Measurements from ENCODE around the gene SYT9. TPM values are rescaled to one million over a fixed set of nuclear protein-coding genes. Genes with fewer than 3 reads are reported as not detected.
A peak's percentile ranks its signal among the peaks of the same experiment; 100 is the strongest.

SYT9 gene
- polyA plus RNA-seq (1.9 and 2.3 TPM in 2 replicates), polyA minus RNA-seq (6.3 and 7.3 TPM in 2 replicates)

DNA sequence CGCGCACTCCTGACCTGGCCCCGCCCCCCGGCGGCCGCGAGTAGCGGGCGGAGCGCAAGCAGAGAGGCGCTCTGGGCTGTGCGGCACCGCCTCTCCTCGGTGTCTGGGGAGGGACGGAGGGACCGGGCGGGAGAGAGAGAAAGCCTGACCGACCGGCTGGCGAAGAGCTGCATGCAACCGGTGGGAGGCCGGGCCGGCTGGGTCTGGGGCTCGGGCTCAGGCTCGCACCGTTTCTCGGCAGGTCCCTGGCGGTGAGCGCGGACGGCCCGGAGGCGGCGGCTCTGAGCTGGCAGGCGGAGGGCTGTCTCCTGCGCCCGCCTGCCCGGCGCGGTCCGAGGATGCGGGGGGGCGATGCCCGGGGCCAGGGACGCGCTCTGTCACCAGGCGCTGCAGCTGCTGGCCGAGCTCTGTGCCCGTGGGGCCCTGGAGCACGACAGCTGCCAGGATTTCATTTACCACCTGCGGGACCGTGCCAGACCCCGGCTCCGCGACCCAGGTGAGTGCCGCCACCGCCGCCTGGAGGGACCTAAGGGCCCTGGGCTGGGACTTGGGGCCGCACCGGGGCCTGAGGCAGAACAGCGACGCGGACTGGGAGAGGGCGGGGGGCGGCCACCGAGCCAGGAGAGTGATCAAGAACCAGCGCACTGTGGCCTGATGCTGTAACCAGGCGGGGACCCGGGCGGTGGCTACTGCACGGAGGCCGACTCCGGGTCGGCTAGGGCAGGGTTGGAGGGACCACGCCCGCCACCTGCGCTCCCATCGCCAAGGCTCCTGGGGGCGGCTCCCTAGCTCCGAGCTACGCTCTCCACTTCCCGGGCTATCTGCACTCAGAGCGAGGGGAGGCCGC, at the start of gene SYT9:
Gene SYT9, plus strand, starts transcription at position 69 of the 847 bp plus-strand sequence. Its CDS starts 283 bp downstream, at position 352.
- H3K9ac ChIP-seq (ENCODE audit: low read length) = peak within 1 kb of the TSS; percentile 63
- peaks cover 33% of the 10 kb centered on the region for H3K27me3 ChIP-seq (ENCODE audit: insufficient read depth, low read depth, low read length)

DNA sequence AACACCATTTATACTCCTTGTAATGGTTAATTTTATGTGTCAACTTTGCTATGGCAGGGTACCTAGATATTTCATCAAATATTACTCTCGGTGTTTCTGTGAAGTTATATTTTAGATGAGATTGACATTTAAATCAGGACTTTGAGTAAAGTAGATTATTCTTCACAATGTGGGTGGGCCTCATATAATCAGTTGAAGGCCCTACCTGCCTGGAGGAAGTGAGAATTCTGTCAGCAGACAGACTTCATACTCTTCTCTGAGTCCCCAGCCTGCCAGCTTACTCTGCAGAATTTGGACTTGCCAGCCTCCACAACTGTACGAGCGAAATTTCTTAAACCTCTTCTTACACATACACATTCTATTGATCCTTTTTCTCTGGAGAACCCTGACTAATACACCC, 49.3 kb upstream of the SYT9 start:
- H3F3A ChIP-seq (ENCODE audit: insufficient read depth, low read length, poor library complexity, severe bottlenecking) = no peaks in the 10 kb centered on the region
- no peaks in the 10 kb centered on the region for H3K27me3 ChIP-seq (ENCODE audit: insufficient read depth, low read depth, low read length)
- no peak overlapping the region for H3K4me2 ChIP-seq (ENCODE audit: low read length)
- H3K9me2 ChIP-seq (ENCODE audit: insufficient read depth, low read length) = no peaks in the 10 kb centered on the region
- H3K9ac ChIP-seq (ENCODE audit: low read length) = no peak overlapping the region
- no peak overlapping the region for H2AFZ ChIP-seq (ENCODE audit: low read depth, low read length)
- no peaks in the 10 kb centered on the region for H4K20me1 ChIP-seq (ENCODE audit: insufficient read depth)
- no peak overlapping the region for H3K27ac ChIP-seq (ENCODE audit: low read length)
- no peaks in the 10 kb centered on the region for H3K9me3 ChIP-seq (ENCODE audit: low read length)
- H3K36me3 ChIP-seq (ENCODE audit: insufficient read depth, low read length) = no peaks in the 10 kb centered on the region
- no peaks in the 10 kb centered on the region for H3K79me2 ChIP-seq (replicated peaks; ENCODE audit: insufficient read depth, low read length)
- TF ChIP-seq EP300 (conservative IDR thresholded peaks at IDR 0.05; ENCODE audit: poor library complexity, severe bottlenecking) = no peak
- TF ChIP-seq EZH2 (IDR thresholded peaks at IDR 0.05; ENCODE audit: borderline replicate concordance, insufficient read depth, low read length, poor library complexity, severe bottlenecking) = no peak
- TF ChIP-seq MXI1 (conservative IDR thresholded peaks at IDR 0.05; ENCODE audit: poor library complexity, severe bottlenecking) = no peak
- no peak overlapping the region for H3K4me3 ChIP-seq (ENCODE audit: low read length)

More for the DNA sequence above, at the start of gene SYT9:
- Histone ChIP-seq H3K4me2 (ENCODE audit: low read length) (peak within 1 kb of the TSS; percentile 64), H3K27ac (ENCODE audit: low read length) (no peak within 1 kb of the TSS), H3K36me3 (ENCODE audit: insufficient read depth, low read length) (no peaks in the 10 kb centered on the region), H3K79me2 (replicated peaks; ENCODE audit: insufficient read depth, low read length) (no peaks in the 10 kb centered on the region), H2AFZ (ENCODE audit: low read depth, low read length) (peak within 1 kb of the TSS; percentile 56), H3K9me2 (ENCODE audit: insufficient read depth, low read length) (no peaks in the 10 kb centered on the region), H3K9me3 (ENCODE audit: low read length) (no peaks in the 10 kb centered on the region), H4K20me1 (ENCODE audit: insufficient read depth) (no peaks in the 10 kb centered on the region), H3F3A (ENCODE audit: insufficient read depth, low read length, poor library complexity, severe bottlenecking) (no peaks in the 10 kb centered on the region), H3K4me3 (ENCODE audit: low read length) (peak within 1 kb of the TSS; percentile 98)
- TF ChIP-seq, protein P1, sequence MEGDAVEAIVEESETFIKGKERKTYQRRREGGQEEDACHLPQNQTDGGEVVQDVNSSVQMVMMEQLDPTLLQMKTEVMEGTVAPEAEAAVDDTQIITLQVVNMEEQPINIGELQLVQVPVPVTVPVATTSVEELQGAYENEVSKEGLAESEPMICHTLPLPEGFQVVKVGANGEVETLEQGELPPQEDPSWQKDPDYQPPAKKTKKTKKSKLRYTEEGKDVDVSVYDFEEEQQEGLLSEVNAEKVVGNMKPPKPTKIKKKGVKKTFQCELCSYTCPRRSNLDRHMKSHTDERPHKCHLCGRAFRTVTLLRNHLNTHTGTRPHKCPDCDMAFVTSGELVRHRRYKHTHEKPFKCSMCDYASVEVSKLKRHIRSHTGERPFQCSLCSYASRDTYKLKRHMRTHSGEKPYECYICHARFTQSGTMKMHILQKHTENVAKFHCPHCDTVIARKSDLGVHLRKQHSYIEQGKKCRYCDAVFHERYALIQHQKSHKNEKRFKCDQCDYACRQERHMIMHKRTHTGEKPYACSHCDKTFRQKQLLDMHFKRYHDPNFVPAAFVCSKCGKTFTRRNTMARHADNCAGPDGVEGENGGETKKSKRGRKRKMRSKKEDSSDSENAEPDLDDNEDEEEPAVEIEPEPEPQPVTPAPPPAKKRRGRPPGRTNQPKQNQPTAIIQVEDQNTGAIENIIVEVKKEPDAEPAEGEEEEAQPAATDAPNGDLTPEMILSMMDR (IDR thresholded peaks at IDR 0.05; ENCODE audit: poor library complexity, severe bottlenecking) = no peak
- TF ChIP-seq RAD21 (conservative IDR thresholded peaks at IDR 0.05) = no peak
- no peak for TF ChIP-seq TAF1 (IDR thresholded peaks at IDR 0.05; ENCODE audit: low read depth)
- no peak for TF ChIP-seq POLR2AphosphoS5 (IDR thresholded peaks at IDR 0.05)
- TF ChIP-seq MXI1 (conservative IDR thresholded peaks at IDR 0.05; ENCODE audit: poor library complexity, severe bottlenecking) = peak; percentile 30
- TF ChIP-seq EP300 (conservative IDR thresholded peaks at IDR 0.05; ENCODE audit: poor library complexity, severe bottlenecking) = no peak
- TF ChIP-seq, protein P2, sequence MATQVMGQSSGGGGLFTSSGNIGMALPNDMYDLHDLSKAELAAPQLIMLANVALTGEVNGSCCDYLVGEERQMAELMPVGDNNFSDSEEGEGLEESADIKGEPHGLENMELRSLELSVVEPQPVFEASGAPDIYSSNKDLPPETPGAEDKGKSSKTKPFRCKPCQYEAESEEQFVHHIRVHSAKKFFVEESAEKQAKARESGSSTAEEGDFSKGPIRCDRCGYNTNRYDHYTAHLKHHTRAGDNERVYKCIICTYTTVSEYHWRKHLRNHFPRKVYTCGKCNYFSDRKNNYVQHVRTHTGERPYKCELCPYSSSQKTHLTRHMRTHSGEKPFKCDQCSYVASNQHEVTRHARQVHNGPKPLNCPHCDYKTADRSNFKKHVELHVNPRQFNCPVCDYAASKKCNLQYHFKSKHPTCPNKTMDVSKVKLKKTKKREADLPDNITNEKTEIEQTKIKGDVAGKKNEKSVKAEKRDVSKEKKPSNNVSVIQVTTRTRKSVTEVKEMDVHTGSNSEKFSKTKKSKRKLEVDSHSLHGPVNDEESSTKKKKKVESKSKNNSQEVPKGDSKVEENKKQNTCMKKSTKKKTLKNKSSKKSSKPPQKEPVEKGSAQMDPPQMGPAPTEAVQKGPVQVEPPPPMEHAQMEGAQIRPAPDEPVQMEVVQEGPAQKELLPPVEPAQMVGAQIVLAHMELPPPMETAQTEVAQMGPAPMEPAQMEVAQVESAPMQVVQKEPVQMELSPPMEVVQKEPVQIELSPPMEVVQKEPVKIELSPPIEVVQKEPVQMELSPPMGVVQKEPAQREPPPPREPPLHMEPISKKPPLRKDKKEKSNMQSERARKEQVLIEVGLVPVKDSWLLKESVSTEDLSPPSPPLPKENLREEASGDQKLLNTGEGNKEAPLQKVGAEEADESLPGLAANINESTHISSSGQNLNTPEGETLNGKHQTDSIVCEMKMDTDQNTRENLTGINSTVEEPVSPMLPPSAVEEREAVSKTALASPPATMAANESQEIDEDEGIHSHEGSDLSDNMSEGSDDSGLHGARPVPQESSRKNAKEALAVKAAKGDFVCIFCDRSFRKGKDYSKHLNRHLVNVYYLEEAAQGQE (IDR thresholded peaks at IDR 0.05; ENCODE audit: borderline replicate concordance) = peak; percentile 30
- TF ChIP-seq EZH2 (IDR thresholded peaks at IDR 0.05; ENCODE audit: borderline replicate concordance, insufficient read depth, low read length, poor library complexity, severe bottlenecking) = no peak
- TF ChIP-seq SMC3 (conservative IDR thresholded peaks at IDR 0.05; ENCODE audit: poor library complexity) = no peak
